Left lung (tissue), 10 donors: ENCODE measurements around the gene DNMT3A. TPM values are rescaled to one million over a fixed set of nuclear protein-coding genes. Genes with fewer than 3 reads are reported as not detected.

Experiments
- ATAC-seq: fragments of 200-7000 bp; cut with Tn5 transposase; one replicate; pipeline ENCODE4 v1.9.1; 2020; ENCODE audit warnings: moderate library complexity
- DNase-seq, 4 donors: peaks; one replicate each; pipeline ENCODE4 v3.0.0-alpha.2; 2013 to 2020
- H3K27ac ChIP-seq, 2 donors: fragments of 200-600 bp; sonication (generic) in 1 of 2; one replicate each; pipeline versions ENCODE4 v1.5.0 to v1.8.0; 2020 to 2021
- H3K27me3 ChIP-seq, 2 donors: fragments of 200-600 bp; sonication (generic) in 1 of 2; one replicate each; pipeline versions ENCODE4 v1.5.0 to v1.8.0; 2020 to 2021
- H3K36me3 ChIP-seq, 2 donors: fragments of 200-600 bp; sonication (generic) in 1 of 2; one replicate each; pipeline versions ENCODE4 v1.5.0 to v1.8.0; 2020 to 2021
- H3K4me1 ChIP-seq, 2 donors: fragments of 200-600 bp; one replicate each; pipeline ENCODE4 v1.8.0; 2021
- H3K4me3 ChIP-seq, 2 donors: fragments of 200-600 bp; sonication (generic) in 1 of 2; one replicate each; pipeline versions ENCODE4 v1.5.0 to v1.8.0; 2020 to 2021; ENCODE audit warnings: mild to moderate bottlenecking in 1 of 2
- H3K9me3 ChIP-seq, 2 donors: fragments of 200-600 bp; sonication (generic) in 1 of 2; one replicate each; pipeline versions ENCODE4 v1.5.0 to v1.8.0; 2020 to 2021
- CTCF ChIP-seq, 2 donors: fragments of 200-600 bp; sonication (generic) in 1 of 2; IDR thresholded peaks; one replicate each; pipeline versions ENCODE4 v1.5.0 to v1.8.0; 2021; ENCODE audit warnings: antibody characterized with exemption in 2 of 2
- intact Hi-C, 2 donors: fragments of 100-400 bp; cut with DNase I; formaldehyde crosslinking; loops; one replicate each; pipeline versions ENCODE4 v1.11.2 to v1.14.2; 2022
- polyA plus RNA-seq, 6 donors: library from polyadenylated mRNA; unstranded; fragments of 120-200 nt; gene quantifications; one replicate each; pipeline ENCODE4 v1.2.1, GENCODE V29; 2013; ENCODE audit not compliant: insufficient read length in 6 of 6
- total RNA-seq, 2 donors: library from RNA; stranded (reverse); fragmentation: NEBNext Ultra II Directional; extraction: Animal tissue kit (Norgen Biotek cat#: 25700); gene quantifications; one replicate each; pipeline ENCODE4 v1.2.1, GENCODE V29; 2021
- donor health status: DM: no; HTN: yes; CAD: no.
- donor health status: DM: no; HTN: no; CAD: no.

DNMT3A gene
- total and polyA plus RNA-seq, 8 donors: 37.5 to 123 (median 100) TPM

- no peak overlapping the region for H3K4me3 ChIP-seq
- H3K4me1 ChIP-seq: peaks cover 0 to 23% of the 10 kb centered on the region in 2 donors
- DNase-seq (peak in 2 of 4 donors; percentile 47 to 65), ATAC-seq (peak; percentile 56)
- no peak overlapping the region for H3K27ac ChIP-seq
- H3K9me3 ChIP-seq: no peaks in the 10 kb centered on the region
- intact Hi-C loops: no loop called here
- peaks cover 0 to 44% of the 10 kb centered on the region in 2 donors for H3K36me3 ChIP-seq
- TF ChIP-seq CTCF (IDR thresholded peaks at IDR 0.05): no peak
- no peaks in the 10 kb centered on the region for H3K27me3 ChIP-seq
These were observed 111.4 kb downstream of the DNMT3A start for GRCh38 chr2:25230198-25230947.

GRCh38 chr2:25229279-25230197 lies 112.2 kb downstream of the DNMT3A start:
- H3K4me3 ChIP-seq: no peak overlapping the region
- H3K27ac ChIP-seq: no peak overlapping the region
- intact Hi-C loops: no loop called here
- H3K36me3 ChIP-seq: peaks cover 0 to 36% of the 10 kb centered on the region in 2 donors
- no peak for ATAC-seq
- no peak for TF ChIP-seq CTCF (IDR thresholded peaks at IDR 0.05)
- peaks cover 0 to 23% of the 10 kb centered on the region in 2 donors for H3K4me1 ChIP-seq
- DNase-seq: peak in 1 of 4 donors; percentile 45
- H3K9me3 ChIP-seq: no peaks in the 10 kb centered on the region
- H3K27me3 ChIP-seq: no peaks in the 10 kb centered on the region

GRCh38 chr2:25228848-25229278 lies 112.9 kb downstream of the DNMT3A start:
- Histone ChIP-seq H3K27me3 (no peaks in the 10 kb centered on the region), H3K4me1 (peaks cover 0 to 23% of the 10 kb centered on the region in 2 donors), H3K36me3 (peaks cover 0 to 29% of the 10 kb centered on the region in 2 donors), H3K9me3 (no peaks in the 10 kb centered on the region), H3K27ac (no peak overlapping the region), H3K4me3 (no peak overlapping the region)
- peak; percentile 55 to 71 for TF ChIP-seq CTCF (IDR thresholded peaks at IDR 0.05)
- intact Hi-C loops: no loop called here
- DNase-seq (peak; percentile 59 to 86 (median 69)), ATAC-seq (peak; percentile 70)

GRCh38 chr2:25227576-25227975 lies 114.1 kb downstream of the DNMT3A start:
- no peak overlapping the region for H3K27ac ChIP-seq
- intact Hi-C loops: no loop called here
- H3K4me3 ChIP-seq: no peak overlapping the region
- ATAC-seq (no peak), DNase-seq (no peak)
- H3K9me3 ChIP-seq: no peaks in the 10 kb centered on the region
- TF ChIP-seq CTCF (IDR thresholded peaks at IDR 0.05): no peak
- no peaks in the 10 kb centered on the region for H3K27me3 ChIP-seq
- peaks cover 0 to 23% of the 10 kb centered on the region in 2 donors for H3K4me1 ChIP-seq
- peaks cover 0 to 16% of the 10 kb centered on the region in 2 donors for H3K36me3 ChIP-seq

GRCh38 chr2:25226827-25227226 lies 114.9 kb downstream of the DNMT3A start:
- ATAC-seq (no peak), DNase-seq (no peak)
- Histone ChIP-seq H3K27ac (no peak overlapping the region), H3K4me1 (peaks cover 0 to 23% of the 10 kb centered on the region in 2 donors), H3K36me3 (peaks cover 0 to 9% of the 10 kb centered on the region in 2 donors), H3K4me3 (no peak overlapping the region), H3K27me3 (no peaks in the 10 kb centered on the region), H3K9me3 (no peaks in the 10 kb centered on the region)
- TF ChIP-seq CTCF (IDR thresholded peaks at IDR 0.05): no peak
- intact Hi-C loops: no loop called here
